ENCODE data around the gene CEACAM21.
"Not testable (repeated sequence)": the region's sequence is repeated elsewhere in the genome, so short reads cannot be mapped to it uniquely, and the experiment has no call there.

Gene CEACAM21

GRCh38 chr19:41582577-41583182, 6.7 kb downstream of the CEACAM21 start:
- not testable (repeated sequence) for H3K27ac ChIP-seq; DNase-seq (ENCODE audit: low read depth, low spot score)

- no peak for DNase-seq (ENCODE audit: low read depth, low spot score)
- H3K27ac ChIP-seq, result no peak overlapping the region
Observed at GRCh38 chr19:41584260-41584810, 8.4 kb downstream of the CEACAM21 start.

GRCh38 chr19:41584931-41585330, 9.0 kb downstream of the CEACAM21 start:
- no peak for DNase-seq (ENCODE audit: low read depth, low spot score)
- H3K27ac ChIP-seq, result no peak overlapping the region

- no peak overlapping the region for H3K27ac ChIP-seq
- no peak for DNase-seq (ENCODE audit: low read depth, low spot score)
Observed at GRCh38 chr19:41586064-41586463, 10.1 kb downstream of the CEACAM21 start.

GRCh38 chr19:41587101-41587837, 11.3 kb downstream of the CEACAM21 start:
- DNase-seq (ENCODE audit: low read depth, low spot score), result no peak
- no peak overlapping the region for H3K27ac ChIP-seq

GRCh38 chr19:41587838-41588210, 11.9 kb downstream of the CEACAM21 start:
- DNase-seq (ENCODE audit: low read depth, low spot score), result no peak
- no peak overlapping the region for H3K27ac ChIP-seq

GRCh38 chr19:41588497-41589209, 12.7 kb downstream of the CEACAM21 start:
- DNase-seq (ENCODE audit: low read depth, low spot score), result no peak
- no peak overlapping the region for H3K27ac ChIP-seq

GRCh38 chr19:41589371-41589770, 13.4 kb downstream of the CEACAM21 start:
- DNase-seq (ENCODE audit: low read depth, low spot score), result no peak

GRCh38 chr19:41590936-41591335, 15.0 kb downstream of the CEACAM21 start:
- no peak for DNase-seq (ENCODE audit: low read depth, low spot score)
- H3K27ac ChIP-seq, result no peak overlapping the region

More at GRCh38 chr19:41589371-41589770, 13.4 kb downstream of the CEACAM21 start:
- no peak overlapping the region for H3K27ac ChIP-seq

GRCh38 chr19:41591951-41592562, 16.1 kb downstream of the CEACAM21 start:
- no peak overlapping the region for H3K27ac ChIP-seq
- no peak for DNase-seq (ENCODE audit: low read depth, low spot score)

- peak; percentile 48 for DNase-seq (ENCODE audit: low read depth, low spot score)
Observed at GRCh38 chr19:41595258-41595889, 19.4 kb downstream of the CEACAM21 start.

GRCh38 chr19:41595890-41596280, 19.9 kb downstream of the CEACAM21 start:
- H3K27ac ChIP-seq, result no peak overlapping the region
- no peak for DNase-seq (ENCODE audit: low read depth, low spot score)

More at GRCh38 chr19:41595258-41595889, 19.4 kb downstream of the CEACAM21 start:
- no peak overlapping the region for H3K27ac ChIP-seq

GRCh38 chr19:41597600-41598041, 21.7 kb downstream of the CEACAM21 start:
- H3K27ac ChIP-seq, result no peak overlapping the region
- no peak for DNase-seq (ENCODE audit: low read depth, low spot score)

GRCh38 chr19:41599175-41599966, 23.4 kb downstream of the CEACAM21 start:
- no peak overlapping the region for H3K27ac ChIP-seq
- no peak for DNase-seq (ENCODE audit: low read depth, low spot score)

- DNase-seq (ENCODE audit: low read depth, low spot score), result no peak
- no peak overlapping the region for H3K27ac ChIP-seq
Observed at GRCh38 chr19:41601771-41602170, 25.8 kb downstream of the CEACAM21 start.

- no peak overlapping the region for H3K27ac ChIP-seq
- DNase-seq (ENCODE audit: low read depth, low spot score), result no peak
Observed at GRCh38 chr19:41604831-41605230, 28.9 kb downstream of the CEACAM21 start.

- no peak for DNase-seq (ENCODE audit: low read depth, low spot score)
- H3K27ac ChIP-seq, result no peak overlapping the region
Observed at GRCh38 chr19:41606215-41606837, 30.4 kb downstream of the CEACAM21 start.

GRCh38 chr19:41607668-41608067, 31.7 kb downstream of the CEACAM21 start:
- no peak for DNase-seq (ENCODE audit: low read depth, low spot score)
- no peak overlapping the region for H3K27ac ChIP-seq

GRCh38 chr19:41610789-41611188, 34.8 kb downstream of the CEACAM21 start:
- no peak for DNase-seq (ENCODE audit: low read depth, low spot score)
- H3K27ac ChIP-seq, result no peak overlapping the region

Data from epithelial cell of prostate (primary cell).